ENCODE results near the gene SMIM15. TPM values are rescaled to one million over a fixed set of nuclear protein-coding genes. Genes with fewer than 3 reads are reported as not detected.

The SMIM15 gene
- polyA plus RNA-seq, 1 donor from 2014 or later, result 30.1 TPM

- H3K27me3 ChIP-seq (ENCODE audit: insufficient read depth, low read depth, low read length), result no peaks in the 10 kb centered on the region
- no peak overlapping the region for H2AFZ ChIP-seq (ENCODE audit: low read depth, low read length)
- no peak overlapping the region for H3K9ac ChIP-seq (ENCODE audit: low read length)
- no peak overlapping the region for H3K4me2 ChIP-seq (ENCODE audit: low read length)
- no peak overlapping the region for H3K27ac ChIP-seq (ENCODE audit: low read length)
- H3K9me2 ChIP-seq (ENCODE audit: insufficient read depth, low read length), result no peaks in the 10 kb centered on the region
- no peaks in the 10 kb centered on the region for H4K20me1 ChIP-seq (ENCODE audit: insufficient read depth)
- no peaks in the 10 kb centered on the region for H3K79me2 ChIP-seq (replicated peaks; ENCODE audit: insufficient read depth, low read length)
- no peaks in the 10 kb centered on the region for H3K9me3 ChIP-seq (ENCODE audit: low read length)
- H3K4me3 ChIP-seq (ENCODE audit: low read length), result no peak overlapping the region
- TF ChIP-seq CTCF (IDR thresholded peaks at IDR 0.05; ENCODE audit: poor library complexity, severe bottlenecking) (no peak), SMC3 (conservative IDR thresholded peaks at IDR 0.05; ENCODE audit: poor library complexity) (no peak), REST (IDR thresholded peaks at IDR 0.05; ENCODE audit: borderline replicate concordance) (no peak), RAD21 (conservative IDR thresholded peaks at IDR 0.05) (no peak), MXI1 (conservative IDR thresholded peaks at IDR 0.05; ENCODE audit: poor library complexity, severe bottlenecking) (no peak), POLR2AphosphoS5 (IDR thresholded peaks at IDR 0.05) (no peak), EZH2 (IDR thresholded peaks at IDR 0.05; ENCODE audit: borderline replicate concordance, insufficient read depth, low read length, poor library complexity, severe bottlenecking) (no peak), TAF1 (IDR thresholded peaks at IDR 0.05; ENCODE audit: low read depth) (no peak), EP300 (conservative IDR thresholded peaks at IDR 0.05; ENCODE audit: poor library complexity, severe bottlenecking) (no peak)
- no peaks in the 10 kb centered on the region for H3K36me3 ChIP-seq (ENCODE audit: insufficient read depth, low read length)
- H3F3A ChIP-seq (ENCODE audit: insufficient read depth, low read length, poor library complexity, severe bottlenecking), result no peaks in the 10 kb centered on the region
These were observed 18.6 kb upstream of the SMIM15 start for GRCh38 chr5:61180886-61181285.

- Histone ChIP-seq H3K36me3 (ENCODE audit: insufficient read depth, low read length) (no peaks in the 10 kb centered on the region), H3K79me2 (replicated peaks; ENCODE audit: insufficient read depth, low read length) (no peaks in the 10 kb centered on the region), H3K27me3 (ENCODE audit: insufficient read depth, low read depth, low read length) (no peaks in the 10 kb centered on the region), H3K4me2 (ENCODE audit: low read length) (no peak overlapping the region), H3K9me3 (ENCODE audit: low read length) (no peaks in the 10 kb centered on the region), H3K4me3 (ENCODE audit: low read length) (no peak overlapping the region), H2AFZ (ENCODE audit: low read depth, low read length) (no peak overlapping the region), H3F3A (ENCODE audit: insufficient read depth, low read length, poor library complexity, severe bottlenecking) (no peaks in the 10 kb centered on the region), H3K9ac (ENCODE audit: low read length) (no peak overlapping the region), H4K20me1 (ENCODE audit: insufficient read depth) (no peaks in the 10 kb centered on the region), H3K27ac (ENCODE audit: low read length) (no peak overlapping the region), H3K9me2 (ENCODE audit: insufficient read depth, low read length) (no peaks in the 10 kb centered on the region)
- no peak for TF ChIP-seq MXI1 (conservative IDR thresholded peaks at IDR 0.05; ENCODE audit: poor library complexity, severe bottlenecking)
- no peak for TF ChIP-seq REST (IDR thresholded peaks at IDR 0.05; ENCODE audit: borderline replicate concordance)
- no peak for TF ChIP-seq RAD21 (conservative IDR thresholded peaks at IDR 0.05)
- no peak for TF ChIP-seq TAF1 (IDR thresholded peaks at IDR 0.05; ENCODE audit: low read depth)
- no peak for TF ChIP-seq CTCF (IDR thresholded peaks at IDR 0.05; ENCODE audit: poor library complexity, severe bottlenecking)
- TF ChIP-seq SMC3 (conservative IDR thresholded peaks at IDR 0.05; ENCODE audit: poor library complexity), result no peak
- no peak for TF ChIP-seq EZH2 (IDR thresholded peaks at IDR 0.05; ENCODE audit: borderline replicate concordance, insufficient read depth, low read length, poor library complexity, severe bottlenecking)
These were observed 16.4 kb upstream of the SMIM15 start for GRCh38 chr5:61178702-61179101.

Data from neural cell (in vitro differentiated cells).